H1 (cell line): ENCODE measurements around the gene DECR2. TPM values are rescaled to one million over a fixed set of nuclear protein-coding genes. Genes with fewer than 3 reads are reported as not detected.

Source experiments
- BRCA1 ChIP-seq: IDR thresholded peaks from 2 replicates; pipeline ENCODE4 v1.6.1; 2012; ENCODE audit warnings: low read depth, low read length, improper control_type of control experiment
- KDM4A ChIP-seq: IDR thresholded peaks from one replicate; pipeline ENCODE4 v1.7.1; 2012; ENCODE audit warnings: low read depth, mild to moderate bottlenecking, moderate library complexity, low read length, inconsistent platforms; ENCODE audit not compliant: severe bottlenecking
- MAFK ChIP-seq: IDR thresholded peaks from 2 replicates; pipeline ENCODE4 v1.6.1; 2012; ENCODE audit warnings: low read depth, mild to moderate bottlenecking, improper control_type of control experiment, low read length
- NRF1 ChIP-seq: IDR thresholded peaks from 2 replicates; pipeline ENCODE4 v1.6.1; 2011; ENCODE audit warnings: mild to moderate bottlenecking, low read depth, low read length, improper control_type of control experiment
- SAP30 ChIP-seq: fragments of 300-600 bp; sonication (generic); IDR thresholded peaks from 2 replicates; pipeline ENCODE4 v1.7.1; 2012; ENCODE audit warnings: low read length, moderate library complexity, mild to moderate bottlenecking, inconsistent platforms; ENCODE audit not compliant: insufficient read depth, insufficient replicate concordance
- polyA plus RNA-seq, 7 experiments: library from polyadenylated mRNA; depleted of rRNA in 3 of 7; stranded (reverse) in 5 of 7; unstranded in 2 of 7; fragments of >200 nt in 5 of 7; fragments of 200-250 nt in 2 of 7; gene quantifications; 1 replicate in 5 of 7; 2 replicates in 1 of 7; 4 replicates in 1 of 7; pipeline versions ENCODE4 v1.2.1 to v1.2.3, GENCODE V29; 2011 to 2013; ENCODE audit warnings: missing spikeins in 2 of 7, mixed read lengths in 2 of 7
- total RNA-seq: library from RNA; stranded (reverse); fragmentation: NEBNext Ultra II Directional; extraction: Animal tissue kit (Norgen Biotek cat#: 25700); gene quantifications from 2 replicates; pipeline ENCODE4 v1.2.1, GENCODE V29; 2021

Gene DECR2
- total and polyA plus RNA-seq, 2 of the 8 experiments (the other 6 are each of a cell fraction or from before 2014, with no cell fraction given) = 28.2 to 39.9 TPM

DNA sequence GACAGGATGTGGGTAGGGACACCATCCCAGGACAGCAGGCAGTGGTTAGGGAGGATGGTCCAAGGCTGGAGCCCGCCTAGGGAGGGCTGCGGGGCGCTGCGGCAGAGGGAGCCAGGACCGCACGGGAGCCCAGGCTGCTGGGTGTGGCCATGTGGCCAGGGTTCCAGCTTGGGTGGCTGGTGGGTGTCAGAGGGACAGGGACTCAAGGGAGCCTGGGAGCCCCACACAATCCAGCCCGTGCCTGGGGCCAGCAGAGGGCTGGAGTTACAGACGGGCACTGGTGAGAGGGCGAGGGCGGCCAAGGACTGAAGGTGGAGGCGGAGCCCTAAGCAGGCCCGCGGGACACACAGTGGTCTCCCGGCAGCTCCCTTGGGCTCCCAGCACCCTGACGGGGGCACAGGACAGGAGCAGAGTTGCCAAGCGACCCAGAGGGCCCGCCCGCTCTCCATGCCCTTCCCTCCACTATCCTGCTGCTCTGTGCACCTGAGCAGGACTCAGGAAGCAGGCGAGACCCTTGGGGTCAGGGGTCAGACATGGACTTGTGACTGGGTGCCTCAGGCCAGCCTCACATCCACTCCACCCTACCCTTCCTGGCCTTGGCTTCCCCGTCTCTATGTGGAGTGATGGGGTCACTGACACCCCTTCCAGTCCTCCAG lies 38.4 kb upstream of the DECR2 start (continued):
- no peak for TF ChIP-seq KDM4A
- no peak for TF ChIP-seq BRCA1
- TF ChIP-seq SAP30 = no peak
- TF ChIP-seq MAFK = no peak
- no peak for TF ChIP-seq NRF1
